Transverse colon (tissue), 1 donor: ENCODE results near the gene INO80B.

ENCODE experiments used
- EP300 ChIP-seq: sonication (generic); formaldehyde crosslinking; IDR thresholded peaks from one replicate; pipeline ENCODE4 v1.6.1; 2017; ENCODE audit warnings: antibody characterized with exemption, low read depth
- POLR2A ChIP-seq: fragments of 450-650 bp; IDR thresholded peaks from one replicate; pipeline ENCODE4 v1.6.1; 2016; ENCODE audit warnings: antibody characterized with exemption, mild to moderate bottlenecking, moderate library complexity

DNA sequence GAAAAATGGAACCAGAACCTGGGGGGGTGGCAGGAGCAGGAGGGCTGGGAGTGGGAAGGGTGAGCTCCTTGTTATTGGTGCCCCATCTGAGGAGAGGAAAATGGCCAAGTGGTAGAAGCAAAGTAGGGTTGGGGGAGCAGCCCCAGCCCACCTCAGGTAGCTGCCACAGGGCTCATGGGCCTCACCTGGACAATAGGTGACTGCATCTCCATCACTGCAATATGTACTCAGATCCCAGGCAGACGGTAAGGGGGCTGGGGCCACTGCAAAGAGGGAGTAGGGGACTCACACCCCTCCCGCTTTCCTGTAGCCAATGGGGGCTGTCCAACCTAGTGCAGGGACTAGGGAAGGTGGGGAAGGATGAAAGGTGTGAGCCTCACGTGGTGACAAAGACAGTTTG lies 37.7 kb upstream of the INO80B start:
- no peak for TF ChIP-seq POLR2A
- no peak for TF ChIP-seq EP300
